HG03175 (cell line): ENCODE results near the gene CDH23.

ENCODE experiments used
- ATAC-seq: cut with Tn5 transposase; IDR thresholded peaks from one replicate; pipeline ENCODE4 v1.9.1; 2021; ENCODE audit warnings: mild to moderate bottlenecking, moderate library complexity; ENCODE audit not compliant: unreplicated experiment

CDH23 gene

DNA sequence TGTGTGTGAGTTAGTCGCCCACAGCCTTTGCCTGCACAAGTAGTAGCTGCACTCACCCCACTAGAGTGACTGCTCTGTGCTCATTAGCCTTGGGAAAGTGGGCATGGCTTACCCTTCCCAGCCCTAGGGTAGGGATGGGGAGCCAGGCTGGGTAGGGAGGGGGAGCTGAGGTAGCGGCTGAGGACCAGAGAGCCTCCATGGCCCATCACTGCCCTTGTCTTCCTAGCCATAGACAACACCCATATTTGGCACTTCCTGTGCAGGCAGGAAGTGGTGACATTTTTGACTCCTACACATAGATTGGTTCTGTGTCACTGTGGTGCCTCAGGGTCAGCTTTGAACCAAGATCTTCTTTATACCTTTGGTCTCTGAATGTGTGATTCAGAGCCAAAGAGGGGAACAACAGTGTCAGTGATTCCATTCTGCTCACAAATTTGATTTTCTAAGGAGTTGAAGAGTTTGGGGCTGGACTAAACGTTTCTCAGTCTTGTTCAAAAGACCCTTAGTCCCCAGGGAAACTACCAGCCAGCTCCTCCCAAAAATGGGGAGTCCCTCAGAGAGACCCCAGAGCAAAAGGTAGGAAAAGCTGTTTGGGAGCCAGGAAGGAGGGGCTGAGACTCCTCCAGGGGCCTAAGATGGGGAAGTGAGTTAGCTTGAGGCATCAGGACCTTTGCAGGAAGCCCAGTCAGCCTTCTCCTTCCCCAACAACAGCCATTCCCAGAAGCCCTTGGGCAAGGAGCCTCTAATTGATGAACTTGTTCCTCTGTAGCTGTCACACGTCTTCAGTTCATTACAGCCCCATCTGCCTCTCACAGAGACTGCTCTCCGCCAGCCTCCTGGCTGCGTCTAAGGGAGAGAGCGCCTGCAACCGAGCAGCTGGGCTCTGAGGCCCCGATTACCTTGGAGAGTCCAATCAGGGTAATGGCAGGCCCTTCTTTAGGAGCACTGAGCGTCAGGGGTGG, 135.0 kb downstream of the CDH23 start:
- ATAC-seq: no peak

DNA sequence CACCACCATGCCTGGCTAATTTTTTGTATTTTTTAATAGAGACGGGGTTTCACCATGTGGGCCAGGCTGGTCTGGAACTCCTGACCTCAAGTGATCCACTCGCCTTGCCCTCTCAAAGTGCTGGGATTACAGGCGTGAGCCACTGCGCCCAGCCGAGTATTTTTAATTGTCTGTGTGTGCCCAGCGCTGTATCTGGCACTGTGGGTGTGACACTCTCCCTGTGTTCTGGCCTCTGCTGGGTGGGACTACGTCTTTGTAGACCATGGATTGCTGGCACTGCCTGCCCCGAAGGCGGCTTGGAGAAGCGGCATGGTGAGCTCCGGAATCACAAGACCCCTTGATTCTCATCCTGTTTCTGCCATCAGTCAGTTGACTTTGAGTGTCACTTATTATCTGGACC, 136.2 kb downstream of the CDH23 start:
- ATAC-seq: no peak

DNA sequence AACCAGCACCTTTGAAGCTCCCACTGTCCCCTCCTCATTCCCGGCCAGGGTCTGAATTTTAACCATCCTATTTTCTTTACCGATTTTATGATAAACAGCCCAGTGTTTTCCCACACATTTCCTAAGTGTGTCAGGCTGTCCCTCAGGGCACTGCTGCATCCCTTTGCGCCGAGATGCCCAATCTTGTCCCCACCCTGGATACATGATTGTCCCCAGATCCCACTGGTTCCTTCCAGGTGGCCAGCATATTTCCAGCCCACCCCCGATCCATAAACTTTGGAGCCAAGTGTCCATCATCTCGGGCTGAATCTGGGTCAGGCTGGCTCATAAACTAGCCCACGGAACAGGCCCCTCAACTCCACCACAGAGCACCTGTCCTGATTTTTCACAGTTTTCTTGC, 137.2 kb downstream of the CDH23 start:
- no peak for ATAC-seq

DNA sequence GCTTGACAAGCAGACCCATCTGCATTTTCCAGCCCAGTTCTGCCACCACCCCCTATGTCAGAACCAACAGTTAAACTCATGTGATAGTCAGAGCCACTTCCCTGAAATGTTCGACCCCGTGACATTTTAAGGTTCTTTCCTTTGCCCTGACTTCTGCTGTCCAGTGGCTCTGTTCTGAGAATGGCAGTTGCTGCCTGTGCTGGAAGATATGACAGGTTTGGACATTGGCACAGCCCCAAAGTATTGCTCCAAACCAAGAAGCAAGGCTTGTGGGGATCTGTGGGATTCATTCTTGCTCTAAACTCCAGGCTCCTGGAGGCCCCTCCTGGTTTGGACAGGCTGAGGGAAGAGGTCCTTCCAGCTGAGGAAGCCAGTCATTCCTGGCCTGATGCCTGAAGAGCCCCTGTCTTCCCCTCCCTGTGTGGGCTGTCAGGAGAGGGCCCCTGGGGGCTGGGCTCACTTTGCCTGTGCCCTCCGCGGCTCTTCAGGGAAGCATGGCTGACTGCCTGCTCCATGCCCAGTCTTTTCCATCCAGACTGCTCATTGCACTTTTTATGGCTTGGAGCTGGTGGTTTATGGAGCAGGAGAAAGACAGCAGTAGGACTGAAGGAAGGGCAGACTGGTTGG, 138.0 kb downstream of the CDH23 start:
- no peak for ATAC-seq

DNA sequence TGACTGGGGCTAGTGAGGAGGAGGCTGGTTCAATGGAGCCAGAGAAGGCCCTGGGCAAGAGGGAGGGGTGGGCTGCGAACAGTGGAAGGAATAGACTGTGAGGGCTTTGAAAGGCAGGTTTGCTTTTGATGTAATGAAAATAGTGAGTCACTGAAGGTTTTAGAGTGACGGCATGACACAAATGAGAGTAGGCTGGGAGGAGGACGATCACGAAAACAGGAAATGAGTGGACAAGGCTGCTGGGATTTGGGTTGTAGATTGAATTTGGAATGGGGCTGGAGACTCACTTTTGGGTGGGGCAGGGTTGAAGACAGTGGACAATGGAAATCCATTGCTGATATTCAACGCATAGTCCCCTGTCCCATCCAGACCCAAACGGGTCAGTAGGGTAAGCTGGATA, 139.6 kb downstream of the CDH23 start:
- no peak for ATAC-seq

DNA sequence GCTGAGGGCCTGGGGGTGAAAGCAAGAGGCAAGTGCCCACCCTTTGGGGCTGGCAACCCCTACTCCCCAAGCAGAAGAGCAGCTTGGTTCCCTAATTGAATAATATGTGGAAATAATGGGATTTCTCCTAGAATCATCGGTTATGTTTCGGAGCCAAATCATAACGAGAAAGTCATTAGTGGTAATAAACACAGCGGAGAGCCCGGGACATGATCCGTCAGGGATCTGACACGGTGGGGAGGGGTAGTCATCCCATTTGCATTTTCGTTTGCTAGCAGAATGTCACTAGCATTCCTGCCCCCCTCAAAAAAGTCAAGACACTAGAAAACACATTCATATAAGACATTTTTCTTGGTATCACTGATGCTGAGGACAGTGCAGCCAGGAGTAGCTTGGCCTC, 140.4 kb downstream of the CDH23 start:
- ATAC-seq: no peak

DNA sequence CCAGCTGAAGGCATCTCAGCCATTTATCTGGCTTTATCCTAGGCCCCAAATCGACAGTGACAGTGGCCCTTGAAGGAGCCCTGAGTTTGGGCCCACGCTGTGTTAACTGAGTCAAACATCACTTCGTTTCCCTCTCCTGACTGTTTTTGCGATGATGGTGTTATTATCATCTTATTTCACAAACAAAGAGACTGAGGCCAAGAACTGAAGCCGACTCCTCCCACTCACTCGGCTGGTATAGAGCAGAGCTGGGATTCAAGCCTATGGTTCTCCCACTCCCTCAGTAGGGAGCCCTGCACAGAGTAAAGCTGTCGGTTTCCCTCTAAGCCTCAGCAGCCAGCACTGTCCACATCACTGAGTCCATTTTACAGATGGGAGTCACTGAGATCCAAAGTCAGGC, 141.0 kb downstream of the CDH23 start:
- ATAC-seq: no peak

DNA sequence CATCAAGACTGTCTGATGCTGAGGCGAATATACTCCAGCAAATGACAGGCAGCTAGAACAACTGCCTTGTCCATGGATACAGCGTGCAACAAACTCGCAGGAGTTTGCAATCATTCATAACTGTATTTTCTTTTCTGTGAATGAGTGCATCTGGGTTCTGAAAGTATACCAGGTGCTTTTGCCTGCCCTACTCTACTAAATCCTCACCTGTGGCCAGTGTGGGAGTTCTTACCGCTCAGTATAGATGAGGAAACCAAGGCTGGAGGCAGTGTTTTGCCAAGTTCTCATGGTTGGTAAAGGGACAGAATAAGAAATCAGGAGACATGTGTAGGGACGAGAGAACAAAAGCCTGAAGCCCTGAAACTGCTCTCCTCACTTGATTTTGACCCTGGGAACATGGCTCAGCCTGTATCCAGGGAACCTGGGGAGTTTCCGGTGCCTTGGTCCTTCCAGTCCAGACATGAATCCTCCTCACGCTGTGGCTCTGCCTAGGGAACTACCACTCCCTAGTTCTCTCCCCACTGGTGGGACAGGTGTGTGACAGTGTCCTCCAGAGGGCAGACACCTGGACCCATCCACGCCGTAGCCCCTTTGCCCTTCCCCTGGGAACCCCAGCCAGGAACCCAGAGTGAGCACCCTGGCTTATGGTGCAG, 142.0 kb downstream of the CDH23 start:
- no peak for ATAC-seq

DNA sequence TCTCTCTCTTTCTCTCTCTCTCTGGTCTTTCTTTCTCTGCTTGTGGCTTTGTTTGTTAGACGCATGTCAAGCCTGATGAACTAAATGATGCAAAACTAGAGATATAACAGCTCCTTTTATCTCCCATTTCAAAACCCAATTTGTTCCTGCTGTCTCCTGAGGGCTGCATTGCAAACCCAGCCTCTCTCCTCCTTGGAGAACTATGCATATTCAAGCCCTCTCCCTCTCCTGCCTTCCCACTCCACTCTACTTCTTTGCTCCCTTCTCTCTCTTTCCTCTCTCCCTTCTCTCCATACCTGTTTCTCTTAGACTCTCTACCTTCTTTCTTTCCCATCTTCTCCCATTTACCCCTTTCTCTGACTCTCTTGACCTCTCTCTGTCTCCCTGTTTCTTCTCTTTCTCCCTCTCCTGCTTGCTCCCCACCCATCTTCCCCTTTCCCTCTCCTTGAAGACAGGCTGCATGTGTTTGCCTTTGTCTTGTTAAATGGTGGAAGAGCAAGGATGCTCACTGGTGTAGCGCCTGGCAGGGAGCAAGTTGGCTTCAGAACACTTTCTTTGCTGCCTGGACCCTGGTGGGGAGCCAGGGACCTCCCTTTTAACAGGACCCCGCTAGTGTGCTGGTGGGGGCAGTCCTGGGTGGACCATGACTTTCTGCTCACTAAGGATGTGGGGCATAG, 142.9 kb downstream of the CDH23 start:
- ATAC-seq: no peak

DNA sequence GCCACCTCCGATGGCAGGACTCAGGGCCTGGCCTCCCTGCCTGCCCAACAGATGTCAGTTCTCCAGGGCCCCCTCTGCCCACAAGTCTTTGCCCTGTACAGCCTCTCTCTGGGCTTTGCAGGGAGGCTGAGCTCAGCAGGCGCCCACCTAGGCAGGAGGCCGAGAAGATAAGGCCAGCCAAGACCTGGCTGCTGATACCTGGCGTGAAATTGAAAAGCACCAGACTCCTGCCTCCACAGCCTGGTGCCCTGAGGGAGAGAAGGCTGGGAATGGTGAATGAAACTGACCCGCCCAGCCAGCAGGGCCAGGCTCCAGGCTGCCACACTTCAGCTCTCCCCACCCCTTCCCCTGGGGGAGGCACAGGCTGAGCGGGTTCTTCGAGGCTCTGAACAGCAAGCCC, 145.8 kb downstream of the CDH23 start:
- no peak for ATAC-seq

DNA sequence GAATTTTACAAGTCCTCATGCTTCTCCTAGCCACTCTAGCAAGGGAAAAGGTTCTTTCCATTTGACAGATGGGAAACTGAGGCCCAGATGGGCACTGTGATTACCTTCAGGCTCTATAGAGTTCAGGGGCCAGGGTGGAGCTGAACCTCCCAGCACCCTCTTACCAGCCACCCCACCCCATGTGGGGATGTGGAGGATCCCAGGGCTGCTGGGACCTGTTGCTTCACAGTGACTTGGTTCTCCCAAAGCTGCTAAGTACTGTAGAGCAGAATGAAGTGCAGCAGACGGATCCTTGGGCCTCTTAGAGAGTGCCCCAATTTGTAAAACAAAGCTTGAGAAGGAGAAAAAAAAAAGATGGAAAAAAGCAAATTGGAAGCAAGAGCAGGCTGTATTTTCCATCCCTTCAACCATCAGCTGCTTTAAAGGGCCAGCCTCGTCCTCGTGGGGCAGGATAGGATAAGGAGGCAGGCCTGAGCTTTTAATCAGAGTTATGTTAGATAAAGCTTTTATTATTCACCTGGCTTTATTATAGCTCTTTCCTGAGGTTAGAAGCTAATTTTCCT, 147.0 kb downstream of the CDH23 start:
- no peak for ATAC-seq

DNA sequence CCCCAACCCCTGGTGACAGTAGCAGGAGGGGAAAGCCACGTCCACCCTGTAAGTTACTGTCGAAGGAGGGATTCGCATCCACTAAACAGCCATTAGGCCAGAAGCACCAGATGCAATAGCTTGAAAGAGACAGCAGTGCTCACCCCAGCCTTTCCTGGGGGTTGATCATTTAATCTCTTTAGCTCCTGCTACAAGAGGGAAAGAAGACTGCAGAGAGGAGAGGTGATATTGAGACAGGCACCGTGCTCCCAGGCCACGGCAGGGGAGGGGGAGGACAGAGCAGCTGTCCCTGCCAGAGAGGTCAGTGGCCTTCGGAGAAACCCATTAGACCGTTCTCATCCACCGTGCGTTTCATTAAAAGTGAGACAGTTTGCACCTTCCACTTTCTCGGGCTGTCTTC, 148.3 kb downstream of the CDH23 start:
- ATAC-seq: no peak

DNA sequence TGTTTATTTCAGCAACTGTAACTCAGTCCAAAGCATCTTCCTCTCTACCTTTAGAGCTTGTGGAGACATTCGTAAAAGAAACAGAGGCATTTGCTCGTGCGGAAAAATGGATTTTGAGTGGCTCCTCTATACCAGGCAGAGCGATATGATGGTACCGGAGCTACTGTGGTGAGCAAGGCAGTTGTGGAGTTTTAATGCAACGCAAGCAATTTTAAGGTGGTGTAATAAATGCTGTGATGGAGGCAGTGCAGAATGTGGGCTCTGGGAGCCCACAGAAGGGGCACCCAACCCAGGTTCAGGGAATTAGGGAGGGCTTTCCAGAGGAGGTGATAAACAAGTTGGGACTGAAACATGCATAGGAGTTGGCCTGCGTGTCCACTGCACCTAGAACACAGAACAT, 149.5 kb downstream of the CDH23 start:
- ATAC-seq: no peak

DNA sequence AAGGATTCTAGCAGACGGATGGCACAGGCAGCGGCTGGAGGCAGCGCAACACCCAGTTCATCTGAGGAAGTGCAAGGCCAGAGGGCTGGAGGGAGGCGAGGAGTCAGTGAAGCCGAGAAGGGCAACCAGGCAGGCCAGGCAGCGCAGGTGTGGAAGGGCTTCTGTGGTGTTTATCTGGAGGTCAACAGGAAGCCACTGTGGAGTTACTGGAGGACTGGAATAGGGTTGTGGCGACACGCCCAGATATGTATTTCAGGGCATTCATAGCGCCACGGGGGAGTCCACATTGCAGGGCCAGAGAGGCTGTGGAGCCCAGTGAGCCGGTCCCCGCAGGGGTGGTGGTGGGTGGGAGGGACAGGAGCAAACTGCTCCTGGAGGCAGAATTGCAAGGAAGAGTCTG, 150.6 kb downstream of the CDH23 start:
- ATAC-seq: no peak

DNA sequence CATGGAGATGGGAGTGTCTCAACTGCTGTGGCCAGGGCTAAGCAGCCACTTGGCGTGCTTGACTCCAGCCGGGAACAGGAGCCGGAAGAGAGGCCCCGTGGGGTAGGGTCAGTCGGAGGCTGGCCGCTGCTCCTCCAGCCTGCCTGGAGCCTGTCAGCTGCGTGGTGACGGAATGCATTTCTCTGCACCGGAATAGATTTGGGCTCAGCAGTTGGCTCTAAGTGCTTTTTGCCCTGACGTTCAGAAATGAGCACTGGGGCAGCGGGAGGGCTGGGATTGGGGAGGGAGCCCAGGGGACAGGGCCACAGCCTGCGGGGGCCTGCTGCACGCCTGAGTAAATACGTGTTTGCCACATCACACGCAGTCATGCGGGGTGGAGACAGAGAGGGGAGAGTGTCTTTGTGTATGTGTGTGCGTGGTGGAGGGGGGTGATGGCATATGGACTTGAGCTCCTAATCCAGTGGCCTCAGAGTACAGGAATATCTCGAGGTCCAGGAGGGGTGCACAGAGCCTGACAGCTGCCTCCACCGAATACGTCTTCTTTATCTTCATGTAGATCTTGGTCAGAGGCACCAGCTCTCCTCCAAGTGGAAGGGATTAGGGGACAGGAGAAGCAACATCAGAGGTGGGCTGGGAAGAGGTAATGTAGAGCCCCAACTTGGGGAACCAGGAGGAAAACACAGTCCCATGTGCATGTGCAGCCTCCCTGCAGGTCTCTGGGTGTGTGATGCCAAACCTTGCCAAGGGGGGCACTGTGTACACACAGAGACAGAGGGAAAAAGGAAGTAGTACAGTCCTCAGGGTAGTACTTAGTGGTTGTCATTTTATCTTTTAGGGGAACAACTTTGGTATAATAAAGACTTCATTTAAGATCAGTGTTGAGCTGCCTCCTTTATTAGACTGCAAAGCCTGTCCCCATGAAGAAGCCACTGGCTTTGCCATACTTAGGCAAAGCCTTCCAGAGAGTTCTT, 151.4 kb downstream of the CDH23 start:
- no peak for ATAC-seq

DNA sequence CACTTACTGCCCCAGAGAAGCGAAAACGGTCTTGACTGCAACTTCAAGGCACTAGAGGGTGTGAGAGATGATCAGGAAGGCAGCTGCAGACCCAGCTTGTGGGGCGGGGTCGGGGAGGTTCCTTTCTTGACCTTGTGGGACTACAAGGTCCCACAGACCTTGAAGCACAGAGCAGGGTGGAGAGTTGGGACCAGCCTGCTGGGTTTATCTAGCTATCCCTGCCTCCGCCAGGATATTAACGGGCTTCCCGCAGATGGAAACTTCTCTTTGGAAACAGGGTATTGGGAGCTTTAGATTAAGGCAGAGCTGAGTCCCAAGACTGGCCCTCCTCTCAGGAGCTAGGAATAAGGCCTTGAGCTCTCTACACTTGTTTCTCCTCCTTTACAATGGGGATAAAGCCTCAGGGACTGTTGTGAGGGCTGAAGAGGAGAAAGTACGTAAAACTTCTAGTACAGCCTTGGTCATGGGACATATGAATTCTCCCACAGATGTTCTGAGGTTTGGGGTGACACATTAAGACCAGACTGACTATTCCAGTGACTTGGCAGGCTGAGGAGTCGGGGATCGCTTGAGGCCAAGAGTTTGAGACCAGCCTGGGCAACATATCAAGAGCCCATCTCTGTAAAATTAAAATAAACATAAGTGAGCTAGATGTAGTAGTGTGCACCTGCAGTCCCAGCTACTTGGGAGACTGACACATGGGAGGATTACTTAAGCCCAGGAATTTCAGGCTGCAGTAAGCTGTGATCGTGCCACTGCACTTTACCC, 153.2 kb downstream of the CDH23 start:
- no peak for ATAC-seq

DNA sequence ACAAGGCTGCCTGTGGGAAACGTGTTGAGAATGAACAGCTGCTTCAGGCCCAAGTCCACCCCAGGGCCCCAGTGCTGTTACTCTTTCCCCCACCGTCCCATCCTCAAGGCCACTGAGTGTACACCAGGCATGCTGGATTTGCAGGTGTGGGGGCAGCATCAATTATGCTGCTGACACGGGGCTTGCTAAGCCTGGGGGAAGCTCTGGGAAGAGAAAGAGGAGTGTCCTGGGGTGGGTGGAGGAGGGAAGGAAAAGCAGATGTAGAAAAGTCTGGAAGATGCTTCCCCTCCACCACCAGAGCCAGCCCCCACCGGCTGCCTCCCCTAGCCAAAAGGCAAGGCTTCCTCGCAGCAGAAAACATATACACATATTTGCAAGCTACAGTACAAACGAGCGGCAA, 153.9 kb downstream of the CDH23 start:
- ATAC-seq: no peak

DNA sequence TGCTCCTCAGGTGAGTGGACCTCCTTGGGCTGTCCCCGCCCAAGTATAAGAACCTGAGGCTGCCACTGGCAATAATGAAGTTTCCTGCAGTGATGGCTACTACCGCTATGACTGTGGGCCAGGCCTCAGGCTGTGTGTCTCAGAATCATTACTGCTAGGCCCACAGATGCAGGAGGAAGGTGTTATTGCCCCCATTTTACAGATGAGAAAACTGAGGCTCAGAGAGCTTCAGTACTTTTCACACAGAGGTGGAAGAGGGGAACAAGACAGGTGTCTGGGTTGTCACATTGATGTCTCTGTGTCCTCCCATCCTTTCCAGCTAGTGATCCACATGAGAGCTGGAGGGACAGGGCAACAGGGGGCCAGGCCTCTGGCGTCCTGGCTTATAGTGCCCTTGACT, 155.2 kb downstream of the CDH23 start:
- ATAC-seq: no peak

DNA sequence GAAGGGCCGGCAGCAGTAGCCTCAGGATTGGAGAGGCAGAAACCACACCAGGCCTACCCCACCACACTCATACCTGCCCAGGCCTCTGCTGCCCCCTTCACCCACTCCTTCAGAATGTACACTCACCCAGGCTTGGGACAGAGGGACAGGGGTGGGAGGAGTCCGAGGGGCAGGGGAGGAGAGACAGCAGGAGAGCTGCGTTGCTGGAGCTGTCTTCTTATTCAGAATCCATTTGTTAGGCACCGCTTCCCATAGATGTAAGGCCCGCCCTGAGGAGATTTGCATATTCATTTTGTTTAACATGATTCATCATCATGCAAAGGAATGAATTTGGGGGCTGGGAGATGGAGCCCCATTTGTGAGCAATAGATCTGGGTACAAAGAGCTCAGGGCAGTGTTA, 156.7 kb downstream of the CDH23 start:
- no peak for ATAC-seq
